GM13977 (cell line): ENCODE data around the gene TEX48.

Experiments used
- DNase-seq: peaks from one replicate; pipeline ENCODE4 v3.0.0; 2012; ENCODE audit warnings: low spot score
- CTCF ChIP-seq: IDR thresholded peaks from 2 replicates; pipeline ENCODE4 v1.5.1; 2012; ENCODE audit warnings: mild to moderate bottlenecking, control low read depth; ENCODE audit not compliant: insufficient read depth; ENCODE audit errors: extremely low read depth, missing control alignments
- in situ Hi-C: fragments of 300-500 bp; cut with MboI; formaldehyde crosslinking; loops from one replicate; pipeline ENCODE4 v1.12.0; 2022; ENCODE audit warnings: low sequenced_read_pairs, low pct_unique_long_range_greater_than_20kb, mixed read lengths, inconsistent platforms; ENCODE audit not compliant: unreplicated experiment

Gene TEX48

GRCh38 chr9:114666851-114667250 lies 15.1 kb downstream of the TEX48 start:
- no peak for TF ChIP-seq CTCF
- no peak for DNase-seq
- in situ Hi-C loops, result no loop called here

- TF ChIP-seq CTCF, result no peak
- in situ Hi-C loops, result no loop called here
- no peak for DNase-seq
Measured at GRCh38 chr9:114666401-114666800, 15.6 kb downstream of the TEX48 start.

- no peak for TF ChIP-seq CTCF
- no peak for DNase-seq
- in situ Hi-C loops, result no loop called here
Measured at GRCh38 chr9:114664181-114664580, 17.8 kb downstream of the TEX48 start.

GRCh38 chr9:114662081-114662989 lies 19.7 kb downstream of the TEX48 start:
- peak; percentile 80 for TF ChIP-seq CTCF
- in situ Hi-C loops, result no loop called here
- peak; percentile 77 for DNase-seq

GRCh38 chr9:114657705-114658104 lies 24.3 kb downstream of the TEX48 start, which contains the start of gene TEX53:
Gene TEX53, minus strand, starts transcription at chr9:114657805. Its CDS starts 31 bp downstream, at chr9:114657774.
- in situ Hi-C loops, result no loop called here
- DNase-seq, result no peak

GRCh38 chr9:114656301-114656700 lies 25.7 kb downstream of the TEX48 start:
- no peak for DNase-seq
- TF ChIP-seq CTCF, result no peak
- in situ Hi-C loops, result no loop called here

More at GRCh38 chr9:114657705-114658104, 24.3 kb downstream of the TEX48 start, which contains the start of gene TEX53:
- TF ChIP-seq CTCF, result no peak
